Measurements from ENCODE around the gene TRIM7. TPM values are rescaled to one million over a fixed set of nuclear protein-coding genes. Genes with fewer than 3 reads are reported as not detected.

Gene TRIM7
- total and polyA plus RNA-seq, 9 of the 15 experiments (the other 6 are each of a cell fraction or from before 2014, with no cell fraction given), result 2.6 to 14.9 (median 8.9) TPM

DNA sequence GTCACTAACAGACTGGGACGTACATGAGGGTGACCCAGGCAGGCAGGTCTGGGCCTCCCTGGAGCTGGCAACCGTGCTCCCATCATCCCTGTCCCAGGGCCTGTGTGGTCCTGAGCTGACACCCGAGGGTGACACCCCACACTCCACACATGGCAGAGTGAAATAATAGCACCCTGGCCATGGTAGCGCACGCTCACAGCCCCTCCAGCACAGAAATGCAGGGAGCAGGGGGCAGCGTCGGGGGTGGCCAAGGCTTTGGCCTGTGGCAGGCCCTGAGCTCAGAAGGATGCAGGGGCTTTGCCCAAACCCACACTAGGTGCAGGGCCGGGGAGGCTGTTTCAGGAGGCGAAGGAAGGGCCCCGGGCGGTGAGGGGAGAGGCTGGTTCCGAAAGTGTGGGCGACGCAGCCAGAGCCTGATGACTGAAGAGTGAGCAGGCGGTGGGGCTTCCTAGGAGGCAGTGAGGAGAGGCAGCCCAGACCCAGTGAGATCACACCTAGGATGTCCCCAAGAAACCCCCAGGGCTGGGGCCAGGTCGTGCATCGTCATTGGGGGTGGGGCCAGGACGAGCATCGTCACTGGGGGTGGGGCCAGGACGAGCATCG is 44.7 kb downstream of the TRIM7 start (continued):
- TF ChIP-seq, protein P1, sequence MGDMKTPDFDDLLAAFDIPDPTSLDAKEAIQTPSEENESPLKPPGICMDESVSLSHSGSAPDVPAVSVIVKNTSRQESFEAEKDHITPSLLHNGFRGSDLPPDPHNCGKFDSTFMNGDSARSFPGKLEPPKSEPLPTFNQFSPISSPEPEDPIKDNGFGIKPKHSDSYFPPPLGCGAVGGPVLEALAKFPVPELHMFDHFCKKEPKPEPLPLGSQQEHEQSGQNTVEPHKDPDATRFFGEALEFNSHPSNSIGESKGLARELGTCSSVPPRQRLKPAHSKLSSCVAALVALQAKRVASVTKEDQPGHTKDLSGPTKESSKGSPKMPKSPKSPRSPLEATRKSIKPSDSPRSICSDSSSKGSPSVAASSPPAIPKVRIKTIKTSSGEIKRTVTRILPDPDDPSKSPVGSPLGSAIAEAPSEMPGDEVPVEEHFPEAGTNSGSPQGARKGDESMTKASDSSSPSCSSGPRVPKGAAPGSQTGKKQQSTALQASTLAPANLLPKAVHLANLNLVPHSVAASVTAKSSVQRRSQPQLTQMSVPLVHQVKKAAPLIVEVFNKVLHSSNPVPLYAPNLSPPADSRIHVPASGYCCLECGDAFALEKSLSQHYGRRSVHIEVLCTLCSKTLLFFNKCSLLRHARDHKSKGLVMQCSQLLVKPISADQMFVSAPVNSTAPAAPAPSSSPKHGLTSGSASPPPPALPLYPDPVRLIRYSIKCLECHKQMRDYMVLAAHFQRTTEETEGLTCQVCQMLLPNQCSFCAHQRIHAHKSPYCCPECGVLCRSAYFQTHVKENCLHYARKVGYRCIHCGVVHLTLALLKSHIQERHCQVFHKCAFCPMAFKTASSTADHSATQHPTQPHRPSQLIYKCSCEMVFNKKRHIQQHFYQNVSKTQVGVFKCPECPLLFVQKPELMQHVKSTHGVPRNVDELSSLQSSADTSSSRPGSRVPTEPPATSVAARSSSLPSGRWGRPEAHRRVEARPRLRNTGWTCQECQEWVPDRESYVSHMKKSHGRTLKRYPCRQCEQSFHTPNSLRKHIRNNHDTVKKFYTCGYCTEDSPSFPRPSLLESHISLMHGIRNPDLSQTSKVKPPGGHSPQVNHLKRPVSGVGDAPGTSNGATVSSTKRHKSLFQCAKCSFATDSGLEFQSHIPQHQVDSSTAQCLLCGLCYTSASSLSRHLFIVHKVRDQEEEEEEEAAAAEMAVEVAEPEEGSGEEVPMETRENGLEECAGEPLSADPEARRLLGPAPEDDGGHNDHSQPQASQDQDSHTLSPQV (IDR thresholded peaks at IDR 0.05), result peak; percentile 87
- TF ChIP-seq SP2 (IDR thresholded peaks at IDR 0.05; ENCODE audit: extremely low read depth, low read depth, low read length, poor library complexity, severe bottlenecking), result no peak
- no peak for TF ChIP-seq ATF2 (CRISPR knock-in tag; IDR thresholded peaks at IDR 0.05)
- TF ChIP-seq ZNF431 (CRISPR knock-in tag; IDR thresholded peaks at IDR 0.05), result no peak
- no peak for TF ChIP-seq ZNF165 (CRISPR knock-in tag; IDR thresholded peaks at IDR 0.05; ENCODE audit: borderline replicate concordance)
- TF ChIP-seq ZKSCAN1 (IDR thresholded peaks at IDR 0.05; ENCODE audit: low read depth, low read length), result no peak
- TF ChIP-seq LCOR (CRISPR knock-in tag; IDR thresholded peaks at IDR 0.05), result no peak
- peak in 1 of 2 experiments; percentile 66 for TF ChIP-seq E2F6 (IDR thresholded peaks at IDR 0.05; ENCODE audit: borderline replicate concordance in 1 of 2, extremely low read depth in 1 of 2, insufficient read depth in 1 of 2, insufficient read length in 1 of 2, low read depth in 1 of 2, low read length in 1 of 2, poor library complexity in 1 of 2, severe bottlenecking in 1 of 2)
- no peak for TF ChIP-seq PTTG1 (tag; IDR thresholded peaks at IDR 0.05; ENCODE audit: low read depth)
- no peak for TF ChIP-seq CAMTA2 (CRISPR knock-in tag; conservative IDR thresholded peaks at IDR 0.05)
- TF ChIP-seq TAF7 (tag; IDR thresholded peaks at IDR 0.05), result no peak
- TF ChIP-seq CEBPB (tag; IDR thresholded peaks at IDR 0.05), result no peak
- peak in 1 of 2 experiments; percentile 26; a peak in 1 of 4 replicates for TF ChIP-seq TEAD1 (CRISPR knock-in tag; IDR thresholded peaks at IDR 0.05)
- TF ChIP-seq TAF1 (IDR thresholded peaks at IDR 0.05; ENCODE audit: control insufficient read depth, extremely low read depth, insufficient read depth, low read length, severe bottlenecking), result peak; percentile 26
- peak; percentile 65 for TF ChIP-seq POLR2A (conservative IDR thresholded peaks at IDR 0.05)
- TF ChIP-seq MTA1 (IDR thresholded peaks at IDR 0.05; ENCODE audit: borderline replicate concordance), result no peak
- no peak for TF ChIP-seq MAFK (IDR thresholded peaks at IDR 0.05; ENCODE audit: low read length)
- TF ChIP-seq ZBTB26 (CRISPR knock-in tag; IDR thresholded peaks at IDR 0.05), result no peak
- peak; percentile 62; the same call in 1 of the 2 replicates for TF ChIP-seq DPF2 (IDR thresholded peaks at IDR 0.05)
- peak; percentile 34; the same call in 1 of the 2 replicates for TF ChIP-seq CTBP1 (IDR thresholded peaks at IDR 0.05; ENCODE audit: borderline replicate concordance)
- no peak; the same call in 1 of the 2 replicates for TF ChIP-seq RNF2 (IDR thresholded peaks at IDR 0.05)
